ENCODE data around the gene IQGAP3.
A peak's percentile ranks its signal among the peaks of the same experiment; 100 is the strongest.

Gene IQGAP3

GRCh38 chr1:156544592-156545102, 27.7 kb downstream of the IQGAP3 start:
- no peak for TF ChIP-seq JUND (IDR thresholded peaks at IDR 0.05; ENCODE audit: low read depth)
- in situ Hi-C loops (cut with HindIII; ENCODE audit: low pct_unique_long_range_greater_than_20kb, low sequenced_read_pairs) = no loop called here
- DNase-seq (ENCODE audit: low read depth in 1 of 2, low spot score in 1 of 2) = no peak

GRCh38 chr1:156543066-156543465, 29.3 kb downstream of the IQGAP3 start:
- peak in 1 of 2 experiments; percentile 25 for DNase-seq (ENCODE audit: low read depth in 1 of 2, low spot score in 1 of 2)
- in situ Hi-C loops (cut with HindIII; ENCODE audit: low pct_unique_long_range_greater_than_20kb, low sequenced_read_pairs) = no loop called here
- no peak for TF ChIP-seq JUND (IDR thresholded peaks at IDR 0.05; ENCODE audit: low read depth)

- DNase-seq (ENCODE audit: low read depth in 1 of 2, low spot score in 1 of 2) = no peak
- TF ChIP-seq JUND (IDR thresholded peaks at IDR 0.05; ENCODE audit: low read depth) = no peak
- in situ Hi-C loops (cut with HindIII; ENCODE audit: low pct_unique_long_range_greater_than_20kb, low sequenced_read_pairs) = no loop called here
Measured at GRCh38 chr1:156540955-156541354, 31.4 kb downstream of the IQGAP3 start.

- TF ChIP-seq JUND (IDR thresholded peaks at IDR 0.05; ENCODE audit: low read depth) = no peak
- in situ Hi-C loops (cut with HindIII; ENCODE audit: low pct_unique_long_range_greater_than_20kb, low sequenced_read_pairs) = no loop called here
Measured at GRCh38 chr1:156539818-156540355, 32.5 kb downstream of the IQGAP3 start.

GRCh38 chr1:156538711-156539440, 33.5 kb downstream of the IQGAP3 start:
- no peak for DNase-seq (ENCODE audit: low read depth in 1 of 2, low spot score in 1 of 2)

More at GRCh38 chr1:156539818-156540355, 32.5 kb downstream of the IQGAP3 start:
- DNase-seq (ENCODE audit: low read depth in 1 of 2, low spot score in 1 of 2) = no peak

GRCh38 chr1:156537027-156537426, 35.3 kb downstream of the IQGAP3 start:
- in situ Hi-C loops (cut with HindIII; ENCODE audit: low pct_unique_long_range_greater_than_20kb, low sequenced_read_pairs) = no loop called here
- no peak for TF ChIP-seq JUND (IDR thresholded peaks at IDR 0.05; ENCODE audit: low read depth)
- no peak for DNase-seq (ENCODE audit: low read depth in 1 of 2, low spot score in 1 of 2)

More at GRCh38 chr1:156538711-156539440, 33.5 kb downstream of the IQGAP3 start:
- TF ChIP-seq JUND (IDR thresholded peaks at IDR 0.05; ENCODE audit: low read depth) = no peak
- in situ Hi-C loops (cut with HindIII; ENCODE audit: low pct_unique_long_range_greater_than_20kb, low sequenced_read_pairs) = no loop called here

GRCh38 chr1:156534424-156535060, 37.8 kb downstream of the IQGAP3 start:
- no peak for TF ChIP-seq JUND (IDR thresholded peaks at IDR 0.05; ENCODE audit: low read depth)
- in situ Hi-C loops (cut with HindIII; ENCODE audit: low pct_unique_long_range_greater_than_20kb, low sequenced_read_pairs) = no loop called here
- DNase-seq (ENCODE audit: low read depth in 1 of 2, low spot score in 1 of 2) = no peak

- in situ Hi-C loops (cut with HindIII; ENCODE audit: low pct_unique_long_range_greater_than_20kb, low sequenced_read_pairs) = no loop called here
- TF ChIP-seq JUND (IDR thresholded peaks at IDR 0.05; ENCODE audit: low read depth) = no peak
- DNase-seq (ENCODE audit: low read depth in 1 of 2, low spot score in 1 of 2) = no peak
Measured at GRCh38 chr1:156533568-156534220, 38.7 kb downstream of the IQGAP3 start.

GRCh38 chr1:156532374-156532773, 40.0 kb downstream of the IQGAP3 start:
- in situ Hi-C loops (cut with HindIII; ENCODE audit: low pct_unique_long_range_greater_than_20kb, low sequenced_read_pairs) = no loop called here
- no peak for TF ChIP-seq JUND (IDR thresholded peaks at IDR 0.05; ENCODE audit: low read depth)
- DNase-seq (ENCODE audit: low read depth in 1 of 2, low spot score in 1 of 2) = no peak

GRCh38 chr1:156530006-156530405, 42.4 kb downstream of the IQGAP3 start:
- DNase-seq (ENCODE audit: low read depth in 1 of 2, low spot score in 1 of 2) = no peak
- TF ChIP-seq JUND (IDR thresholded peaks at IDR 0.05; ENCODE audit: low read depth) = no peak
- in situ Hi-C loops (cut with HindIII; ENCODE audit: low pct_unique_long_range_greater_than_20kb, low sequenced_read_pairs) = no loop called here

GRCh38 chr1:156528875-156529425, 43.4 kb downstream of the IQGAP3 start:
- DNase-seq (ENCODE audit: low read depth in 1 of 2, low spot score in 1 of 2) = no peak
- no peak for TF ChIP-seq JUND (IDR thresholded peaks at IDR 0.05; ENCODE audit: low read depth)
- in situ Hi-C loops (cut with HindIII; ENCODE audit: low pct_unique_long_range_greater_than_20kb, low sequenced_read_pairs) = no loop called here

GRCh38 chr1:156528231-156528630, 44.1 kb downstream of the IQGAP3 start:
- DNase-seq (ENCODE audit: low read depth in 1 of 2, low spot score in 1 of 2) = no peak
- in situ Hi-C loops (cut with HindIII; ENCODE audit: low pct_unique_long_range_greater_than_20kb, low sequenced_read_pairs) = no loop called here

More at GRCh38 chr1:156528231-156528630, 44.1 kb downstream of the IQGAP3 start:
- no peak for TF ChIP-seq JUND (IDR thresholded peaks at IDR 0.05; ENCODE audit: low read depth)

All from T47D (cell line).